HG02840 (cell line): ENCODE results near the gene PRCC.

Experiments used
- ATAC-seq: cut with Tn5 transposase; IDR thresholded peaks from one replicate; pipeline ENCODE4 v1.9.1; 2021; ENCODE audit warnings: mild to moderate bottlenecking, moderate library complexity, moderate number of reproducible peaks; ENCODE audit not compliant: unreplicated experiment, low FRiP score

PRCC gene

DNA sequence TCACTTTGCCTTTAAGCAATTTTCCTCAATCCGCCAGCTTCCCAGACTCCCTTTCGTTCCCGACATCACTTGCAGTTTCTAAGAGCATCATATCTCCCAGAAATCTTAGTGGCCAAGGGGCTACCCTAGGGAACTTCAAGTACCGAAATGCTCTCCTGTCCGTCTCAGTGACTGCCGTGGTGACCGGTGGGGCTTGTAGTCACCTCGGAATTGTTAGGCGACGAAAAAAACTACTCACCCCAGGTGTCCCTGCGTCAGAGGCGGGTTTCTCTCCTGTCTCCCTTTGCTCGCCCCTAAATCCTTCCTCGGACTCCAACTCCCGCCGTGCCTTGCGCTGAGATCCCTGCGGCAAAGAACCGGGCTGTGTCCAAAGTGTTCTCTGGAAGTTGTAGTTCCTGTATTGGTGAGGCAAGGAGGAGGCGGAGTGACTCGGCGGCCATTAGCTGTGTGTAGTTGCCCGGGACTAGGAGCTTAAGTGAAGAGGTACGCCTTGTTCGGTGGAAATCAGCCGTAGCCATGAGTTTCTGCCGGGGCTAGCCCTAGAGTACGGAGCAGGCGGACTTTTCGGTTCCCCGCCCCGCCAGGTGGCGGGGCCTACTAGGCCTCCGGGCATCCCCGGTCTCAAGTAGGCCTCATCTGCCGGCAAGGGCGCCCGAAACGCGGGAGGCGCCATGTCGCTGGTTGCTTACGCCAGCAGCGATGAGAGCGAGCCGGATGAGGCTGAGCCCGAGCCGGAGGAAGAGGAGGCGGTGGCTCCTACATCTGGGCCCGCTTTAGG lies at the start of gene PRCC:
Gene PRCC (plus strand): TSS at position 435 of the 778 bp plus-strand sequence. CDS start 237 bp downstream, at position 672.
- peak; percentile 92 for ATAC-seq

GRCh38 chr1:156721131-156721530 lies 46.2 kb upstream of the PRCC start:
- no peak for ATAC-seq

DNA sequence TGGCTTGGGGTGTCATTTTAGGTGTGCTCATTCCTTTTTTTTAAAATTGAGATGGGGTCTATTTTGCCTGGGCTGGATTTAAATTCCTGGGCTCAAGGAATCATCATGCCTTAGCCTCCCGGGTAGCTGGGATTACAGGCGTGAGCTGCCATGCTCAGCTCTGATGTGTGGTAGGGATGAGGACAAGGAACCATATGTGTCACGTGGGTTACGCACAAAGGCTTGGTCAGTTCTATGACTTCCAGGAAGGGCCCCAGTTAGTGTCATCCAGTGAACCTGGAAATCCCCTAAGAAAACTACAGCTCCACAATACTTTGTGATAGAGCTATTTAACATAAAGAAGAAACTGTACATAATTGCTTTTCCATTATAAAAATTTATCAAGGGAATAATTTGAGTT lies 45.8 kb upstream of the PRCC start:
- no peak for ATAC-seq

DNA sequence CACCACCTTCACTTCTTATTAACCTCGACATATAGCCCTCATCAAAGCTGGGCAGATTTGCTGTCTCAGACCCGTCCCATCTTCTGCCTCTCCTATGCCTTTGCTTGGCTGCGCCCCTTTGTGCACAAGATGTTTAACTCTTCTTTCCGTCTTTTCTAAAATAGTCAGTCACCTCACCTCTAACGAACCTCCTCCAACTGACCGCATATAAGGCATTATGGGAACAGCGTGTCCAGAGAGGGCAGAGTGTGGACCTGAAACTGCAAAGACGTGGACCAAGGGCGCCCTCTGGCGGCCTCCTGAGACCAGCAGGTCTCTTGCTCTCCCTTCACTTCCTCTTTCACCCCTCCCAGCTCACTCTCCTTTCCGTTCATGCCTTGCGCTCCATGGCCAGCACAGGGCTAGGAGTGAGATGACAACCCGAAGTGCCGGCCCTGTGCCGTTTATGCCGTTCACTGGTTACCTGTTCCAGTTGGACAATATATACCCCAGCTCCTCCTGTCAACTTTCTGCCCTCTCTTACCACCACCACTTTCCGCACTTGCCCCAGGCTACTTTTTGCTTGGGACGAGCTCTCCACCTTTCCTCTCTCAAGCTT lies 41.6 kb upstream of the PRCC start:
- ATAC-seq = no peak

GRCh38 chr1:156726549-156727226 lies 40.6 kb upstream of the PRCC start:
- ATAC-seq = no peak

- no peak for ATAC-seq
Observed at GRCh38 chr1:156727492-156727891, 39.8 kb upstream of the PRCC start.

- ATAC-seq = peak; percentile 53
Observed at GRCh38 chr1:156727926-156728598, 39.3 kb upstream of the PRCC start, which contains the start of gene METTL25B. METTL25B (plus strand) TSS chr1:156728469; CDS start chr1:156729105, 636 bp downstream.

GRCh38 chr1:156728599-156729462 lies 38.5 kb upstream of the PRCC start, which contains the start of gene ISG20L2:
ISG20L2 (minus strand) TSS chr1:156728766; CDS start chr1:156727652, 1,114 bp downstream.
- ATAC-seq = peak; percentile 84

GRCh38 chr1:156733989-156734584 lies 33.2 kb upstream of the PRCC start:
- ATAC-seq = no peak

DNA sequence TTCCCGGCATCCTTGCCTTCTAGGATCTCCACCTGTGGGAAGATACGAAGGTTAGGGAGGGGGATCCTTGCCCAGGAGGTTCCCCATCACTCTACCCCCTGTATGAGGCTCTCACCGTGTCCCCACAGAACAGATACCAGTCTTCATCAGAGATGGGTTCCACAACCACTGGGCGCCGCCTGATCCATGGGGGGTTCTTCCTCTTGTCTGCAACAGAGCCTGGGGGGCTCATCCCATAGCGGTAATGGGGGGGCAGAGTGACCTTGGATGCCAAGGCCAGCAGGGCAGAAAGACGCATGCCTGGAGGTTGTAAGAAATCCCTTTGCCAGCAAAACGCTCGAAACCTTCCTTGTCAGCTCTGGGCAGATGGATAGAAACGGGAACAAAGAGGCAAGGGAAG lies 28.9 kb upstream of the PRCC start:
- no peak for ATAC-seq

DNA sequence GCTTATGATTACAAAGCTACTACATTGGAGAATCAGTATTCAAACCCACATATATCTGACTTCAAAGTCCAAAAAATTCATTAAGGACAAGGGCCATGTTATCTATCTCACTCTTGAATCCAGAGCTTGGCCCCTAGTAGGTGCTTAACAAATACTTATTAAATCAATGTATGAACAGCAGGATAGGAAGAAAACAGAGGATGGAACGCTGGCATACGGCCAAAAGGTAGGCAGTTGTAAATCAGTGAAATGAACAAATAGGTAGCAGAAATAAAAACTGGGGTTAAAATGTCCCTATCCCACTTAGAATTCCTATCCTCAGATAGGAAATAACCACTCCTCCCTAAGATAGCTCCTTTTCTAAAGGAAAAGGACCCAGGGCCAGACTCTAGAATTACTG lies 28.4 kb upstream of the PRCC start:
- no peak for ATAC-seq

DNA sequence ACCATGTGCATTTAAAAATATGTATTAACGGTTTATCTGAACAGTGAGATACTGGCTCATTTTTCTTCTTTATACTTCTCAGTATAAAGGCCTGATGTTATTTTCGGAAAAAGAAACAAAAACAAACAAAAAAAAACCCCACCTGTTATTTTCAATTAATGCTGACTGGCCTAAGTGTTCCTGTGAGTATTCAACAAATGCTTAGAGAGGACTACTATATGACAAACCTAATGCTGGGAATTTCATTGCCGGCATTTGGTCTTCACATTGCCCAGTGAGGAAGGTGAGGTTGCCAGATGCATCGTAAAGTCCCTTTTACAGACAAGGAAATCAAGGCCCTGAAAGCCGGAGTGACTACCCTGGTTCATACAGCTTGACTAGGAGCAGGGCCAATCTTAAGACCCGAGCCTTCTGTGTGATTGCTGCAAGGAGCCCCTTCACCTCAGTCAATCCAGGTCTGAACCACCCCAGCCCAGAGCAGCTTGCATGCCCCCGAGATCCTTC lies 27.0 kb upstream of the PRCC start:
- ATAC-seq = no peak

GRCh38 chr1:156740741-156741480 lies 26.4 kb upstream of the PRCC start, which contains the start of gene MRPL24:
MRPL24 (minus strand) TSS chr1:156741088; CDS start chr1:156738704, 2,384 bp downstream.
- peak; percentile 90 for ATAC-seq

DNA sequence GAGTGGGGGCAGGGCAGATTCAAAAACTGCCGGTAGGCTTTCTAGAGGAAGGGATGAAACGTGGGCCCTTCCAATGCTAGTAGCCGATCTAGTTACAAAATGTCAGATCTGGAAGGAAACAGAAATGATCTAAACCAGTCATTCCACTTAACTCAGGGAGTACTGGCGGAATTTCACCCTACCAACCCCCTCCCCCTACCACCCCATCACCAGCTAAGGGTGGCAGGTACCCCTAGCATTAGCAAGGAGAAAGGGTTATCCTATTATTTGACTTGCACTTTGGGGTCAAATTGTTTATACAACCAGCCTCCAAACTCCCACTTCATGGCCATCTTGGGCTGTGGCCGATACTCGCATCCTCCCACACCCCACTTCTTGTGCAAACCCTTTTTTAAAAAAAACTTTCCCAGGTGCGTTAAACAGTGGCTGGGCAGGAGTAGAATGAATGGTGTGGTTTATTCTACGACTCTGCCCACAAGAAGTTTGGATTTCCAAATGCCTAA lies 25.8 kb upstream of the PRCC start:
- no peak for ATAC-seq

GRCh38 chr1:156742017-156742416 lies 25.3 kb upstream of the PRCC start:
- ATAC-seq = no peak

DNA sequence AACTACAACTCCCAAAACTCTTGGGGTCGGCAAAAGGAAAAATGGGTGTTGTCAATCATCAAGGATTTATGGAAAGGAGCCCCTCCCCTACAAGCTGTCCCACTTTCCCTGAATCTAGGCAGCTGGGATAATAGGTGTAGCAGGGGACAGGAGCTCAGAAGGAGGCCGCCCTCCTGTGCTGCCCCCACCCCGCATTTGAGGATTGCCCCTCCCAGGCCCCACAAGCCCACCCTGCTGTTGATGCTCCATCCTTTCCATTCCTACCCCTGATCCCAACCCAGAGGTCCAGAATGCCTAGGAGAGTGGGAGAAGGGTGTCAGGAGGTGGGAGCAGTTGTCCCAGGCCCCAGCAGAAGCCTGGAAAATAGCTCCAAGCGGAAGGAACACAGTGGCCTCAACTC lies 24.5 kb upstream of the PRCC start:
- ATAC-seq = no peak

DNA sequence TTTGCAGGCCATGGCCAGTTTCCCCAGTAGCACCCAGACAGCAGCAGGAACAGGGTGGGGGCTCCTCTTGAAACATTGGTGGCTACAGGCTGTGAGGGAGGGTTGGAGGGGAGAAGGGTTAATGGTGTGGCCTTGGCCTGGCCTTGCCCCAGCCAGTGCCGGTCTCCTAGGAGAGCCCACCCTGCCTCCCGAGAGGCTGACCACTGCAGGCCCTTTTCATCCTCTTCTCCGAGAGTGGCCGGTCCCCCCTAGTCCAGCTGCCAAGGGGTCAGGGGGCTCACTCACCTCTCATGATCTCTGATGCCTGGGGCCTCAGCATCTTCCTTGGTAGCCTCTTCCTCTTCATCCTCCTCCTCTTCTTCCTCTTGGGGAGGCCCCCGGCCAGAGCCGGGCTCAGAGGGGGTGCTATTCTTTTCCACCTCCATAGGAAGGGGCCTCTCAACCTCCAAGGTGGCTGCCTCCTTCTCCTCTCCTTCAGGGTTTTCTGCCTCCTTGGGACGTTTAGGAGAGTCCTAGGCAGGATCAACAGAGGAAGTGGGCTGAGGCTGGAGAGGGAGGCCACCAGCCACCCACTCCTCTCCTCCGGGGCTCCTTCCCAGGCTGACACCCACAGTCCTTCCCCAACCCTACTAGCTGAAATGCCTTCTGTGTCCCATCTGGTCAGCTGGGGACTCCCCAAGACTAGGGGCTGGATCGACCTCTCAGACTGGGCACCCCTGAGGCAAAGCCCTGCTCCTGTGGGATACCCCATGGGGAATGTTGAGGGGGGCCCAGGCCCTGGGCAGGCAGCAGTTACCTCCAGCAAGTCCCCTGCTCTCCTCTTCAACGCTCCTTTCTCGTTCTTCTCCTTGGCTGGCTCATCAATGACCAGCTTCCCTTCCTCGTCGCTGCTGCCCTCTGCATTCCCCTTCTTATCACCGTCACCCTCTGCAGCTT lies 23.7 kb upstream of the PRCC start:
- no peak for ATAC-seq
